ENCODE results near the gene PHRF1.

- TF ChIP-seq CTCF (IDR thresholded peaks at IDR 0.05) = no peak
- no peak for TF ChIP-seq POLR2A (IDR thresholded peaks at IDR 0.05)
Observed at GRCh38 chr11:573146-573759, 3.0 kb upstream of the PHRF1 start.

Measured in adrenal gland (tissue), 5 donors.